Measurements from ENCODE around the gene MATN1.

MATN1 gene

DNA sequence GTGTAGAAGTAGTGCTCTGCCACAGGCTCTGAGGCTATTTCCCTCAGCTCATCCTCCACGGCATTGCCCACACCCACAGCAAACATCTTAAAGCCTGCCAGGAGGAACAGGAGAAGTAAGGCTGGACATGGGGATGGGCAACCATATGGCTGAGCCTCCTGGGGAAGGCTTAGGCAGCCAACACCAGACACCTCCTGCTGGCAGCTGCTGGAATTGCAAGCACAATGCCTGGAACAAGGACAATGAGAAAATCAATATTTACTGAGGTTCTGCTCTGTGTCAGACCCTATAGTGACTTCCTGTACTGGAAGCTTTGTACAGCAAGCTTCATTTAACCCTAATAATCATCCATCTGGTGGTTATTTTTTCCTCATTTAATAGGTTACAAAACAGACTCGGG, 8.2 kb downstream of the MATN1 start:
- no peak for DNase-seq

GRCh38 chr1:30714536-30715090, 8.8 kb downstream of the MATN1 start:
- DNase-seq = no peak

DNA sequence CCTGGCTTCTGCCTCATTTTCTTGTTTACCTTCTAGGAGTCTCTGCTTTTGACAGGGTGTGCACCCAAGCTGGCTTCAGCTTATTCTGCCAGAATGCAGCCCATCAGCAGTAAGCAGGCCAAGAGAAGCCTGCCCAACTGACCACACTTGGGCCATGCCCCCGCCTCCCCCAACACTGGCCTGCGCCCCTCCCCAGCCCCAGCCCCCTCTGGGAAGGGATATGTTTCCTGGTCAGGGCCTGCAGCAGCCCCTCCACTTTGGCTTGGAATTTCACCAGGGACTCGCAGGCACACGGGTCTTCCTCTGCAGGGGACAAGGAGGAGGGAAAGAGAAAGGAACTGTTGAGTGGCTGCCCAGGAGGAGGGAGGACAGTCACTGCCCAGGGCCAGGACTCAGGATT, 9.4 kb downstream of the MATN1 start:
- DNase-seq = no peak

- no peak for DNase-seq
Measured at GRCh38 chr1:30713311-30713710, 10.1 kb downstream of the MATN1 start.

GRCh38 chr1:30712583-30712982, 10.8 kb downstream of the MATN1 start:
- DNase-seq = no peak

- DNase-seq = no peak
Measured at GRCh38 chr1:30710407-30710806, 13.0 kb downstream of the MATN1 start.

GRCh38 chr1:30708361-30708728, 15.0 kb downstream of the MATN1 start:
- DNase-seq = no peak

GRCh38 chr1:30707412-30708360, 15.7 kb downstream of the MATN1 start:
- peak; percentile 85 for DNase-seq

DNA sequence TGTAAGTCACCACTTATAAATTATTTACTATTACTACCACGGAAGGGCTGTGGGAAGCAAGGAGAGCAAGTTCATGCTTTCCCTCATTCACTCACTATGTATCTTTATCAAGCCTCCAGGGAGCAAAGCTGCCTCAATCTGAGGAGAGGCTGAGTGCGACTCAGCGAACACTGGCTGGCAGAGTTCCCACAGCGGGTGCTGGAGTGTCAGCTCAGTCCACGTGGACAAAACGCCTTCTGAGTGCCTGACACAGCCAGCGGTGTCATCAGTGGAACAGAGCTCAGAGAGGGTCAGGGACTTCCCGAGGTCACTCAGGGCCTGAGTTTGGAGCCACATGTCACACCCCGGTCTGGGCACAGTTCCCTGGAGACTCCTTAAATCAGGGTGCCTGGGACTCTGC, 16.9 kb downstream of the MATN1 start:
- DNase-seq = peak; percentile 17

DNA sequence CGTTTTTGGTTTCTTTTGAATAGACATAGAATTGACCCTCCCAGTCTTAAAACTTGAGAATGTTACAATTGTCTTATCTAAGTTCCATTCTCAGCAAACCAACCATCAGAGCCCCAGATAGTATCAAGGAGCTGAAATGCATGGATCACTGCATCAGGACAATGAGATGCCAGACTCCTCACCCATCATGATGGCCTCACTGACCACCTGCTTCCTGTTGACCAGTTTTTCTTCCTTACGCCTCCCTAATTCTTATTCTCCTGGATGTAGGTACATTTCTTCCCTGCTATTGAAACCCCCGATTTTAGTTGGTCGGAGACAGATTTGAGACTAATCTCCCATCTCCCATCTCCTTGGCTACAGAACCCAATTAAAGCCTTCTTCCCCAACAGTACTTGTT, 17.7 kb downstream of the MATN1 start:
- DNase-seq = no peak

GRCh38 chr1:30704765-30705509, 18.4 kb downstream of the MATN1 start:
- no peak for DNase-seq

DNA sequence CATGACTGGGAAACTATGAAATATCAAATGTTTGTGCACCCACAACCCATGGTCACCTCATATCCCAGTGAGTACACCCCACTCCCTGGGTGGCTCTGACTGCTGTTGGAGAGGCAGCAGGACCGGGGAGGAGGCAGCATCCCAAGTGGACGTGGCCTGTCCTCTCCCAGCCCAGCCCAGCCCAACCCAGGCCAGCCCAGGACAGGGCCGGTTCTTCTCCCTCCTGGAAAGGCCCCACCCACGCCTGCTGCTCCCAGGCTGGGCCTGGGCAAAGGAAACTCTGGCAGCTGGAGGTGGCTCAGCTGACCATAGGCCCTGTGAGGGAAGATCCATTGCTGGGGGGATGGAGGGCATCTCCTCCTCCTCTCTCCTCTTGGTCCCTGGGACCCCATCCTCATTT, 19.1 kb downstream of the MATN1 start:
- no peak for DNase-seq

DNA sequence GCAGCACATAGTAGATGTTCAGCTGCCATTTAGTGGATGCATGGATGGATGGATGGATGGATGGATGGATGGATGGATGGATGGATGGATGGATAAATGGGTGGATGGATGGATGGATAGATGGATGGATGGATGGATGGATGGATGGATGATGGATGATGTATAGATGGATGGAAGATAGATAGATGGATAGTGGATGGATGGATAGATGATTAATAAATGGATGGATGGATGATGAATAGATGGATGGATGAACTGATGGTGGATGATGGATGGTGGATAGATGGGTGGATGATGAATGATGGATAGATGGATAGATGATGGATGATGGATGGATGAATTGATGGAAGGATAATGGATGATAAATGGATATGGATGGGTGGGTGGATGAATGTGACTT, 20.6 kb downstream of the MATN1 start:
- no peak for DNase-seq

GRCh38 chr1:30701258-30701633, 22.1 kb downstream of the MATN1 start:
- DNase-seq = no peak

DNA sequence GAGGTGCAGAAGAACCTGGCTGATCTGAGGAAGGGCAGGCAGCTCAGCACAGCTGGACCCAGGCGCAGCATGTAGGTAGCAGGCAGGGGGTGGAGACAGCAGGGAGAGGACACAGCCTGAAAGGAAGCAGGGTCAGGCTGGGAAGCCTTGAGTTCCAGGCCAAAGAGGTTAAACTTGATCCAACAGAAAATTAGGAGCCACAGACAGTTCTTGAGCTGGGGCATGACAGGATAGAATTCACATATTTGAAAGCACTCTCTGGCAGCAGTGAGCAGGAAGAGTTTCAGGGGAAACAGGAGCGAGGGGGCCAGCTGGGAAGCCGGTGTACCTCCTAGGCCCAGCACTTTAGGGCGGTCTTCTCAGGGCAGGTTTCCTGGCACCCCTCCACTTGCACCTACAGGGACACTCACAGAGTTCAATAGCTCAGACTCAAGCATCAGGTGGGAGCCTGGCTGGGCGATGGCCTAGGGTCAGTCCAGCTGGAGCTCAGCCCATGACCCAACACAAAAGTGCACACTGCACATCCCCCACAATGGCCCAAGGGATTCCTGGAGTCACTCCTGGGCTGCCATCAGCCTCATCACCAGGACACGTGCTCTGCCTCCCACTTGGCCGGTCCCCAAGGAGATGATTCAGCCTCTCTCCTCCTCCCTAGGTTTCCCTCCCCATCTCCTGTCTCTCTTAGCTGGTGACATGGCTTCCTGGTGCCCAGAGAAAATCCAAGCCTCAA, 22.7 kb downstream of the MATN1 start:
- no peak for DNase-seq

GRCh38 chr1:30699762-30700161, 23.6 kb downstream of the MATN1 start:
- DNase-seq = no peak

GRCh38 chr1:30698401-30698981, 24.9 kb downstream of the MATN1 start:
- DNase-seq = no peak

DNA sequence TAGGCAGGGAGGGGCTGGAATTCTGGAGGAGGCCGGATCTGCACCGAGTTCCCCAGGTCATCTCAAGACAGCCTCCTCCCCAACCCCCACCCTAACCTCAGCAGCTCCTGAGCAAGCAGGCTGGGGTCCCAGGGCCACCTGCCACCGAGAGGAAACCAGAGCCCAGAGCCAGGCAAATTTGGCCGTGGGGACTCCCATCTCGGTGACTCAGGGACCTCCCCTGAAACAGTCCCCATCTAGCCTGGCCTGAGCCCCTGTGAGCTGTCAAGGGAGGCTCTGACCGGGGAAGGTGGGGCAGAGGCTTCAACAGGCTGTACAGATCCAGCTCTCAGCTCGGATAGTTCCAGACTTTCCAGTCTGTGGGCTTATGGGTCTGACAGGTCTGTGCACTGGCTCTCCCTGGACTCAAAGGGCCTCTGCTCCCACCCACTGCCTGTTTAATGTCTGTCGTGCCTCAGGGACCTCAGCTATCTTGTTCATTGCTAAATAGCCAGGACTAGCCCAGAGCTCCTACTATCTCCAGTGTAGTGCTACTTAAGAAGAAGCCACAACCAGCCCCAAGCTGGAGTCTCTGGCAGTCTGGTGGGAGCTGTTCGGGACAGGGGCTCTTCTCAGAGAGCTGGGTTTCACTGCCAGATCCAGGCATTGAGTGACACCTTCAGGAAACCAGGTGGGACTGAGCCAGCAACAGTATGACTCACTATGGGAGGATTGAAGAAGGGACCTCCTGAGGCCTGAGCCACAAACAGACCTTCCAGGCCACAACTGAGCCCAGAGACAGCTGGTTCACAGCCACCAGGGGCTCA, 25.6 kb downstream of the MATN1 start:
- no peak for DNase-seq

GRCh38 chr1:30696831-30697230, 26.6 kb downstream of the MATN1 start:
- no peak for DNase-seq

DNA sequence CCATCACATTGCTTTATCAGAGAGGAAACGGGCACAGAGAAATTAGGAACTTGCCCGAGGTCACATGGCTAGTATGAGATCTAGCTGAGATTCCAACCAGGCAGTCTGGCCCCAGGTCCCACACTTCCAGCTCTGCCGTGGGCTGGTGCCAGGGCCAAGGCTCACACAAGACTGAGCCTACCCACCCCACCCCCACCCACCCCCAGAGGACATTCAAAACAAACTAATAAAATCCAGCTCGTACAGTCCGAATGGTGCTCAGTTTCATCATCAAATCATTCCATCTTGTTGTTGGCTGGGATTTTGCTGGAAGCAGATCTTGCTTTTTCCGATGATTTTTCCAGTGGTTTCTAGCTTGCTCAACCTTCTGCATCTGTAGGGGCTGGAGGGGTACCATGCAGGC, 27.9 kb downstream of the MATN1 start:
- DNase-seq = no peak

DNA sequence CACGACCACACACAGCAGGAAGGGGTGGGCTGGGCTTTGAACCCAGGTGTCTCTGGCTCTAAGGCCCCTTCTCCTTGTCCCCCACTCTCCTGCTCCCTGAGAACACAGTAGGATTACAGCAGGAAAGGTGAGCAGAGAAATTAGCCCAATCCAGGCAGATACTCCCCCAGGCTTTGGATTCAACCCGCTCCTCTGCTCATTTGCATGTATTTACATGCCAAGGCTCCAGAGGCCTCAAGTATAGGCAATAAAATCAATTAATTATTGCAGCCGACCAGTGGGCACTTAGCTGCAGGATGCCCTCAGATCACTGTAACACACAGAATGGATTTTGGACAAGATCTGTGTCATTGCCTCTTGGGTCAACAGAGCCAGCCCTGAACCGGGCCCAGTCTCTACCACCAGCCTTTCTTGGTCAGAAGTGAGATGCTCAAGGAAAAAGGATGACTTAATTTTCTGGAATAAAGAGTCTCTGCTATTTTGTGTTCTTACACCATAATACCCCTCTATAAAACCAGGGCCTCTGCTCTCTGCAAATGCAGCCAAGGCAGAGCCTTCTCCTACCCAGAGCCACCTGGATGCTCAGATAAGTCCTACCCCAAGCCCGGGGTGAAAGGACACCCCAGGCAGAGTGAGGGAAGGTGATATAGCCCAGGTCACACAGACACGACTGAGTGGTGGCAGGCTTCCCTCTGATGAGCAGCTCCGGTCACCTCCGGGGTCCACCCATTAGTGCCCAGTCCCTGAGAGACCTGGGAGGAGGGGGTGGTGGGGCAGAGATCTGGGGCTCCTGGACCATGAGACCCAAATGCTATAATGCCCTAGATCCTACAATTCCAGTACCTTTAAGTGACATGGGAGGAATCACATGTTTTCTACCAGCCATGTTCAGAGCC, 28.9 kb downstream of the MATN1 start:
- no peak for DNase-seq

All from NCI-H1105 (cell line).